Endometrial microvascular endothelial cells (primary cell): ENCODE measurements around the gene SLF1. TPM values are rescaled to one million over a fixed set of nuclear protein-coding genes. Genes with fewer than 3 reads are reported as not detected.
"Not testable (repeated sequence)": the region's sequence is repeated elsewhere in the genome, so short reads cannot be mapped to it uniquely, and the experiment has no call there.

Experiments used
- in situ Hi-C: cut with HindIII; loops from 2 replicates; pipeline ENCODE4 v1.10.0; 2017; ENCODE audit warnings: low sequenced_read_pairs, low pct_unique_long_range_greater_than_20kb; ENCODE audit errors: inconsistent ontology term
- total RNA-seq: library from RNA; depleted of rRNA; stranded (reverse); fragments of >200 nt; gene quantifications from one replicate; pipeline ENCODE4 v1.2.3, GENCODE V29; 2015; ENCODE audit errors: inconsistent ontology term

SLF1 gene
- 10.9 TPM for total RNA-seq

GRCh38 chr5:94618493-94619328 is at the start of gene SLF1, which contains the start of gene KIAA0825:
Gene SLF1, plus strand, starts transcription at chr5:94618669. Its CDS starts 10,142 bp downstream, at chr5:94628811.
Gene KIAA0825, minus strand, starts transcription at chr5:94618604. Its CDS starts 81,478 bp downstream, at chr5:94537126.
- in situ Hi-C loops = no loop called here

DNA sequence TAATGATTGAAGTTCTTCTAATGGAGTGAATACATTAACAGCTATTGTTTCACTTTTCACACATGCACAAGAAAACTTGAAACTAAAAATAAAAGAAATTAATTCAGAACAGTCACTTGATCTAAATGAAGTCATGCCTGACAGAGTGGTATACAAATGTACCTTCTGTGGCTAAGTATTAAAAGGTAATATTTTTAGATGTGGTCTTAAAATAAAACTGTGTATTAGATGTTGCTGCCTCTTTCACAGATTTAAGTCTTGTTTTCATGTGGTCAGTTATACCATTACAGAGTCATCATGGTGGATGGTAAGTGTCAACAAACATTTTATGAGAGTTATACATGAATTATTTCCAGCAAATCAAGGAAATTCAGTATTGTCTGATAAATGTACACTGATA is 47.1 kb upstream of the SLF1 start:
- in situ Hi-C loops = no loop called here

GRCh38 chr5:94573349-94573748 is 45.1 kb upstream of the SLF1 start:
- in situ Hi-C loops = not testable (repeated sequence)

GRCh38 chr5:94575196-94575595 is 43.3 kb upstream of the SLF1 start:
- in situ Hi-C loops = no loop called here

DNA sequence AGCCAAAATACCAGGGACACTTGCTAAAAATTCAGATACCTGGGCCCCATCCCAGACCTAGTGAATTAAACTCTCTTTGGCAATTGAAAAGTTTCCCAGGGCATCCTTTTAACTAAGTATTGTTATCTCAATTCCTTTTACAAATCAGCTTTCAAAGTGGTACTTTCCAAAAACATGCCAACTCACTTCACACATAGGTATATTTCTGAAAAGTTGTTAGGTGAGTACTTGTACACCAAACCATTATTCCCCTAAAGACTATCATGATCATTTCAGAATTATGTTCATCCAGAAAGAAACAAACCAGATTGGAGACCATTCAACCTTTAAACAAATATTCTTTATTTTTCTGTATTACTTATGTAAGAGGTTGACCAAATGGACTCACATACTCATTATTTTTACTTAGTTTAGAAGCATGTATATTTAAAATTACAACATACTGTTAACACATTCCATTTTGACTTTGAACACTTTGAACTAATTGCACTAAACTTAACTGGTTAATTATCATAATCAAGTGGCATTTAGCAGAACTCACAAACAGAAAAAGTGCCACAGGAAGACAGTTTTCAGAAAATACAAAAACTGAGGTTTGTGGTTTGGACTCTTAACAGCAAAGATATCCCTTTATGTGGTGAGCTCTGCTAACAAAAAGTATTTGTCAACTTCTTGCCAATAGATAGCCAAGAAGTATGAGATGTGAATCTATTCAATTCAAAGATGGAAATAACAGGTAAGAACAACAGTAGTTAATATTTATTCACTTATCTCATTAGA is 40.8 kb upstream of the SLF1 start:
- in situ Hi-C loops = no loop called here

- in situ Hi-C loops = no loop called here
Observed at GRCh38 chr5:94595281-94595840, 23.1 kb upstream of the SLF1 start.

- in situ Hi-C loops = no loop called here
Observed at GRCh38 chr5:94613583-94613982, 4.9 kb upstream of the SLF1 start.

- in situ Hi-C loops = no loop called here
Observed at GRCh38 chr5:94614156-94614805, 4.2 kb upstream of the SLF1 start.

GRCh38 chr5:94615862-94616261 is 2.6 kb upstream of the SLF1 start:
- in situ Hi-C loops = no loop called here

DNA sequence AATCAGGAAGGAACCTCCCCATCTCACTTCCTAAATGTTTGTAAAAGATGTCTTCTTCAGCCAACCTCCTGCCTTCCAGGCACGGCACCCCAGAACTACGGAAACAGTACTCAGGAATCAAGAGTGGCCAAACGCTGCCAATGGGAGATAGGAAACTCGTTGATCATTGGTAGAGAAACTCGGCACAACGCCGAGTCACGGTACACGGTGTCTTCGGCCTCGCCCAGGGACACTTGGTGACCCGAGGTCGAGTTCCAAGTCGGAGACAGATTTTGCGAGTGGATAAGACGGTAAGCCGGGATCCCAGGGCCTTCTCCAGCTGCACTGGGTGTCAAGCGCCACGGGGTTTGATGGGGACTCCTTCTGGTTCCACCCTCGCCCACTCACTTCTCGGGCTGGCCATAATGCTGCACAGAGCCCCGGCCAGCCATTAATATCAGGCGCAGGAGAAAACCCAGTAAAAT is 408 bp upstream of the SLF1 start:
- in situ Hi-C loops = no loop called here

DNA sequence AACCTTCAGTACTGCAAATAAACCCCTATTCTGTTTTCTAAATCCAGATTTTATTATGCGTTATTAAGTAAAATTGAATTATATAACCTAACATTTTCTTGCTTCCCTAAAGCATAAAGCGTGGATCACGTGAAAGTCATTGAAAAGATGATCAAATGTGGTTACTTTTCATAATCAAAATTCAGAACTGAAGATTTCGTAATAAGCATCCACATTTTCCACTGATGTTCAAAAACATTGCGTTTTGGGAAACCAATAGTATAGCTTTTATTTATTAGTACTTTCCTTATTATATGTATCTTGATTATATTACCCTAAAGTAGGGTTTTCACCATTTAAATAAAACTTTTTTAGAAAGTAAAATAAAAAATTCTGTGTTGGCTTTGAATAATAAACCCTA is 1.8 kb downstream of the SLF1 start:
- in situ Hi-C loops = no loop called here

- in situ Hi-C loops = no loop called here
Observed at GRCh38 chr5:94621763-94622162, 3.3 kb downstream of the SLF1 start.

DNA sequence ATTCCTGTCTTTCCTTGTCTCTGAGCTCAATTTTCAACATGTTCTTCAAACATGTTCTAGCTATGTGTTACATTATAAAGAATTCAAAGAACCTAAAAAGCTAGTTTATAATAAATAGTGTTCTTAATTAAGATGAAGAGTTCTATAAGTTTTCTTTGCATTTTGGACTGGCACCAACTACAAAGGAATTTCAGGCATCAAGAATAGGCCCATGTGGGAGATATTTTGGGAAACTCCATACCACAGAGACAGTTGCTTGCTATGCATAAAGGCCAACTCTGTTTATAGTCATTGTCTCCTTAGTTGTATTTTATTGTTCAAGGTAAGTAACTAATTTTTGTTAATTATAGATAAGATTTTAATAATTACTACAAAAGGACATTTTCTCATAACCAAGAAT is 4.5 kb downstream of the SLF1 start:
- in situ Hi-C loops = no loop called here

DNA sequence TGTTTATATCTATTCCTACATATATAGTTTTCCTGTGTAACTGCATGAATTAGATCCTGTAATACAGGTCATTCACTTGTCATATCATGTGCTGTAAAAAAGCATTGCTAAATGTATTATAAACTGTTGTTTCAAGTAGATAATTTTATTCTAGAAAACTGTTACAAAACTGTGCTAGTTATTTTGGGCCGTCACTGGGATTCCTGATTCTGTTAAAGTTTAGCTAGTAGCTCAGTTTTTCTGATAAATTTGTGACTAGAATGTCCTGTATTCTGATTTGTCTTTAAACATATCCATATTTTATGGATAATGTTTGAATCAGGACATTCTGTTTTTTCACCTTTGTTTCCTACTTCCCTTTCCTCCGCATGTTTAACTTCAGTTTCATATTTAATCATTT is 5.4 kb downstream of the SLF1 start:
- in situ Hi-C loops = no loop called here

DNA sequence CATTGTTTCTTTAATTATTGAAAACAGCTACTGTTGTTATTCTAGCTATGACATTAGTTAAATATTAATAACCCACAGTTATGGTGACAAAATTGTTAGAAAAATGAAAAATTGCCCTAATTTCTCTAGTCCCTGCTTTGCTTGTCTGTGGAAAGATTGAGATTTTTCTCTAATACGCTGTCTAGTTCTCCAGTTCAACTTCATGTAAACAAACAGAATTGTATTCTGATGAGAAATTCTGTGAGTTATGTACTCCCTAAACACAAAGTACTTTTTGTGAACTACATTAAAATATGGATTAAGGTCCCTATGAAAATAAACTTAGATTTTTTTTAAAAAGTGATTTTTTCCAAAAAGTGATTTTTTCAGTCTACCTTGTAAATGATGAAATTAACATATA is 8.7 kb downstream of the SLF1 start:
- in situ Hi-C loops = no loop called here

- in situ Hi-C loops = no loop called here
Observed at GRCh38 chr5:94632024-94632423, 13.6 kb downstream of the SLF1 start.

- in situ Hi-C loops = no loop called here
Observed at GRCh38 chr5:94640176-94640575, 21.7 kb downstream of the SLF1 start.

GRCh38 chr5:94645053-94645452 is 26.6 kb downstream of the SLF1 start:
- in situ Hi-C loops = no loop called here

DNA sequence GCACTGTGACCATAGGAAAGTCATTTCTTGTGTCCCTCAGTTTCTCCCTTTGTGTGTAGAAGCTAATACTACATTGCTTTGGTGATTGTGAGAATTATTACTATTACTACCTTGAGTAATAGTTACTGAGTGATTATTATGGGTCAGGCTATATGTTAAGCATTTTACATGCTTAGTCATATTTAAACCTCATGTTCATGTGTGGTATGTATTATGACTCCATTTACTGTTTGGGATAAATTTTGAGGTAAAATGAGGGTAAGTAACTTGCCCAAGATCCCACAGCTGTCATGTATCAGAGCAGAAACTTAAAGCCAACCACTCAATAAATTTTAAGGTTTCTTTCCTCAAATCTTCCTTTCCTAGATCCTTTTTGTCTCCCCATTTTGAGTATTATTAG is 28.3 kb downstream of the SLF1 start:
- in situ Hi-C loops = no loop called here
